Measurements from ENCODE around the gene IPMK.
"Not testable (repeated sequence)": the region's sequence is repeated elsewhere in the genome, so short reads cannot be mapped to it uniquely, and the experiment has no call there.

Gene IPMK

GRCh38 chr10:58260334-58260733 lies 7.4 kb downstream of the IPMK start:
- no peaks in the 10 kb centered on the region for H3K9me3 Mint-ChIP-seq
- peaks cover 24% of the 10 kb centered on the region for H3K4me1 Mint-ChIP-seq (ENCODE audit: low read depth)
- peaks cover 30% of the 10 kb centered on the region for H3K36me3 Mint-ChIP-seq (ENCODE audit: low read depth)
- H3K27me3 Mint-ChIP-seq, result no peaks in the 10 kb centered on the region
- no peak overlapping the region for H3K4me3 Mint-ChIP-seq
- intact Hi-C loops (cut with micrococcal nuclease), result loop anchor here (10.0 kb wide), 1 partner anchor 74 kb away; the partner anchor contains the start of gene UBE2D1
- no peak overlapping the region for H3K27ac Mint-ChIP-seq

GRCh38 chr10:58258977-58259692 lies 8.6 kb downstream of the IPMK start:
- H3K4me1 Mint-ChIP-seq (ENCODE audit: low read depth), result peaks cover 22% of the 10 kb centered on the region
- H3K27me3 Mint-ChIP-seq, result no peaks in the 10 kb centered on the region
- H3K36me3 Mint-ChIP-seq (ENCODE audit: low read depth), result peaks cover 37% of the 10 kb centered on the region
- H3K9me3 Mint-ChIP-seq, result peaks cover 4% of the 10 kb centered on the region
- intact Hi-C loops (cut with micrococcal nuclease), result no loop called here
- no peak overlapping the region for H3K4me3 Mint-ChIP-seq
- no peak overlapping the region for H3K27ac Mint-ChIP-seq

GRCh38 chr10:58256013-58256780 lies 11.5 kb downstream of the IPMK start:
- H3K36me3 Mint-ChIP-seq (ENCODE audit: low read depth), result peaks cover 44% of the 10 kb centered on the region
- H3K4me3 Mint-ChIP-seq; H3K27me3 Mint-ChIP-seq; intact Hi-C loops (cut with micrococcal nuclease); H3K27ac Mint-ChIP-seq: not testable (repeated sequence)
- peaks cover 24% of the 10 kb centered on the region for H3K9me3 Mint-ChIP-seq
- peaks cover 11% of the 10 kb centered on the region for H3K4me1 Mint-ChIP-seq (ENCODE audit: low read depth)

GRCh38 chr10:58254644-58255043 lies 13.1 kb downstream of the IPMK start:
- peaks cover 5% of the 10 kb centered on the region for H3K4me1 Mint-ChIP-seq (ENCODE audit: low read depth)
- H3K9me3 Mint-ChIP-seq, result peaks cover 24% of the 10 kb centered on the region
- peaks cover 44% of the 10 kb centered on the region for H3K36me3 Mint-ChIP-seq (ENCODE audit: low read depth)
- no peak overlapping the region for H3K27ac Mint-ChIP-seq
- no peaks in the 10 kb centered on the region for H3K27me3 Mint-ChIP-seq
- H3K4me3 Mint-ChIP-seq, result no peak overlapping the region
- intact Hi-C loops (cut with micrococcal nuclease), result no loop called here

- Mint-ChIP-seq H3K4me3 (no peak overlapping the region), H3K27me3 (no peaks in the 10 kb centered on the region), H3K9me3 (peaks cover 24% of the 10 kb centered on the region), H3K4me1 (ENCODE audit: low read depth) (peaks cover 5% of the 10 kb centered on the region), H3K27ac (no peak overlapping the region), H3K36me3 (ENCODE audit: low read depth) (peaks cover 35% of the 10 kb centered on the region)
- intact Hi-C loops (cut with micrococcal nuclease), result no loop called here
These were observed 14.5 kb downstream of the IPMK start for GRCh38 chr10:58253184-58253583.

- H3K27me3 Mint-ChIP-seq; H3K4me3 Mint-ChIP-seq; intact Hi-C loops (cut with micrococcal nuclease); H3K27ac Mint-ChIP-seq: not testable (repeated sequence)
- Mint-ChIP-seq H3K9me3 (peaks cover 11% of the 10 kb centered on the region), H3K36me3 (ENCODE audit: low read depth) (peaks cover 23% of the 10 kb centered on the region), H3K4me1 (ENCODE audit: low read depth) (peaks cover 21% of the 10 kb centered on the region)
These were observed 23.0 kb downstream of the IPMK start for GRCh38 chr10:58244666-58245065.

- H3K27ac Mint-ChIP-seq; H3K27me3 Mint-ChIP-seq; H3K4me3 Mint-ChIP-seq; intact Hi-C loops (cut with micrococcal nuclease): not testable (repeated sequence)
- peaks cover 11% of the 10 kb centered on the region for H3K9me3 Mint-ChIP-seq
- H3K4me1 Mint-ChIP-seq (ENCODE audit: low read depth), result peaks cover 21% of the 10 kb centered on the region
- peaks cover 23% of the 10 kb centered on the region for H3K36me3 Mint-ChIP-seq (ENCODE audit: low read depth)
These were observed 23.5 kb downstream of the IPMK start for GRCh38 chr10:58244242-58244641.

- H3K4me1 Mint-ChIP-seq (ENCODE audit: low read depth), result peaks cover 21% of the 10 kb centered on the region
- H3K4me3 Mint-ChIP-seq; H3K27me3 Mint-ChIP-seq; H3K27ac Mint-ChIP-seq; intact Hi-C loops (cut with micrococcal nuclease): not testable (repeated sequence)
- peaks cover 23% of the 10 kb centered on the region for H3K36me3 Mint-ChIP-seq (ENCODE audit: low read depth)
- H3K9me3 Mint-ChIP-seq, result peaks cover 11% of the 10 kb centered on the region
These were observed 23.9 kb downstream of the IPMK start for GRCh38 chr10:58243801-58244200.

GRCh38 chr10:58243269-58243668 lies 24.4 kb downstream of the IPMK start:
- Mint-ChIP-seq H3K36me3 (ENCODE audit: low read depth) (peaks cover 23% of the 10 kb centered on the region), H3K9me3 (peaks cover 11% of the 10 kb centered on the region), H3K27ac (no peak overlapping the region), H3K4me3 (no peak overlapping the region), H3K4me1 (ENCODE audit: low read depth) (peaks cover 21% of the 10 kb centered on the region), H3K27me3 (no peaks in the 10 kb centered on the region)
- intact Hi-C loops (cut with micrococcal nuclease), result no loop called here

GRCh38 chr10:58241346-58241745 lies 26.3 kb downstream of the IPMK start:
- Mint-ChIP-seq H3K27ac (no peak overlapping the region), H3K36me3 (ENCODE audit: low read depth) (peaks cover 38% of the 10 kb centered on the region), H3K4me1 (ENCODE audit: low read depth) (peaks cover 21% of the 10 kb centered on the region), H3K9me3 (peaks cover 11% of the 10 kb centered on the region), H3K27me3 (no peaks in the 10 kb centered on the region), H3K4me3 (no peak overlapping the region)
- intact Hi-C loops (cut with micrococcal nuclease), result no loop called here

- H3K36me3 Mint-ChIP-seq (ENCODE audit: low read depth), result peaks cover 46% of the 10 kb centered on the region
- H3K27ac Mint-ChIP-seq, result no peak overlapping the region
- no peak overlapping the region for H3K4me3 Mint-ChIP-seq
- peaks cover 14% of the 10 kb centered on the region for H3K9me3 Mint-ChIP-seq
- H3K4me1 Mint-ChIP-seq (ENCODE audit: low read depth), result peaks cover 21% of the 10 kb centered on the region
- no peaks in the 10 kb centered on the region for H3K27me3 Mint-ChIP-seq
- intact Hi-C loops (cut with micrococcal nuclease), result no loop called here
These were observed 27.2 kb downstream of the IPMK start for GRCh38 chr10:58240531-58240930.

GRCh38 chr10:58239561-58240169 lies 28.0 kb downstream of the IPMK start:
- H3K4me3 Mint-ChIP-seq, result no peak overlapping the region
- H3K36me3 Mint-ChIP-seq (ENCODE audit: low read depth), result peaks cover 54% of the 10 kb centered on the region
- intact Hi-C loops (cut with micrococcal nuclease), result no loop called here
- H3K27me3 Mint-ChIP-seq, result no peaks in the 10 kb centered on the region
- no peak overlapping the region for H3K27ac Mint-ChIP-seq
- peaks cover 20% of the 10 kb centered on the region for H3K9me3 Mint-ChIP-seq
- peaks cover 23% of the 10 kb centered on the region for H3K4me1 Mint-ChIP-seq (ENCODE audit: low read depth)

- Mint-ChIP-seq H3K4me3 (no peak overlapping the region), H3K4me1 (ENCODE audit: low read depth) (peaks cover 34% of the 10 kb centered on the region), H3K9me3 (peaks cover 8% of the 10 kb centered on the region), H3K27me3 (no peaks in the 10 kb centered on the region), H3K36me3 (ENCODE audit: low read depth) (peaks cover 55% of the 10 kb centered on the region), H3K27ac (no peak overlapping the region)
- intact Hi-C loops (cut with micrococcal nuclease), result no loop called here
These were observed 30.5 kb downstream of the IPMK start for GRCh38 chr10:58237014-58237834.

Measured in dendritic cell treated with granulocyte-macrophage colony-stimulating factor and Interleukin-4, amounts not matched to agents 40 ng/mL and 50 ng/mL, for 4 days (primary cell).